GM12873 (cell line): ENCODE data around the gene DERA.

Experiments
- CTCF ChIP-seq: IDR thresholded peaks from 2 replicates; pipeline ENCODE4 v1.5.1; 2012; ENCODE audit warnings: low read depth, mild to moderate bottlenecking, moderate library complexity, low read length, control low read depth; ENCODE audit not compliant: insufficient read depth; ENCODE audit errors: missing control alignments

The DERA gene

GRCh38 chr12:15932971-15933370 lies 21.8 kb downstream of the DERA start:
- no peak for TF ChIP-seq CTCF

- TF ChIP-seq CTCF: no peak
Measured at GRCh38 chr12:15933751-15934150, 22.6 kb downstream of the DERA start.

GRCh38 chr12:15936751-15937150 lies 25.6 kb downstream of the DERA start:
- no peak for TF ChIP-seq CTCF

- TF ChIP-seq CTCF: no peak
Measured at GRCh38 chr12:15937902-15938301, 26.8 kb downstream of the DERA start.

GRCh38 chr12:15939111-15939510 lies 28.0 kb downstream of the DERA start:
- no peak for TF ChIP-seq CTCF

GRCh38 chr12:15942475-15942874 lies 31.3 kb downstream of the DERA start:
- no peak for TF ChIP-seq CTCF

- TF ChIP-seq CTCF: no peak
Measured at GRCh38 chr12:15955281-15955680, 44.1 kb downstream of the DERA start.

- no peak for TF ChIP-seq CTCF
Measured at GRCh38 chr12:15956010-15956409, 44.9 kb downstream of the DERA start.
